ENCODE measurements around the gene IL1A.

The IL1A gene

GRCh38 chr2:112830682-112831512 is 46.6 kb upstream of the IL1A start:
- no peak overlapping the region for H3K4me3 ChIP-seq (ENCODE audit: low read depth, low read length)
- TF ChIP-seq, protein P1, sequence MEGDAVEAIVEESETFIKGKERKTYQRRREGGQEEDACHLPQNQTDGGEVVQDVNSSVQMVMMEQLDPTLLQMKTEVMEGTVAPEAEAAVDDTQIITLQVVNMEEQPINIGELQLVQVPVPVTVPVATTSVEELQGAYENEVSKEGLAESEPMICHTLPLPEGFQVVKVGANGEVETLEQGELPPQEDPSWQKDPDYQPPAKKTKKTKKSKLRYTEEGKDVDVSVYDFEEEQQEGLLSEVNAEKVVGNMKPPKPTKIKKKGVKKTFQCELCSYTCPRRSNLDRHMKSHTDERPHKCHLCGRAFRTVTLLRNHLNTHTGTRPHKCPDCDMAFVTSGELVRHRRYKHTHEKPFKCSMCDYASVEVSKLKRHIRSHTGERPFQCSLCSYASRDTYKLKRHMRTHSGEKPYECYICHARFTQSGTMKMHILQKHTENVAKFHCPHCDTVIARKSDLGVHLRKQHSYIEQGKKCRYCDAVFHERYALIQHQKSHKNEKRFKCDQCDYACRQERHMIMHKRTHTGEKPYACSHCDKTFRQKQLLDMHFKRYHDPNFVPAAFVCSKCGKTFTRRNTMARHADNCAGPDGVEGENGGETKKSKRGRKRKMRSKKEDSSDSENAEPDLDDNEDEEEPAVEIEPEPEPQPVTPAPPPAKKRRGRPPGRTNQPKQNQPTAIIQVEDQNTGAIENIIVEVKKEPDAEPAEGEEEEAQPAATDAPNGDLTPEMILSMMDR (IDR thresholded peaks at IDR 0.05; ENCODE audit: borderline replicate concordance, insufficient read depth, low read depth, low read length) = no peak

DNA sequence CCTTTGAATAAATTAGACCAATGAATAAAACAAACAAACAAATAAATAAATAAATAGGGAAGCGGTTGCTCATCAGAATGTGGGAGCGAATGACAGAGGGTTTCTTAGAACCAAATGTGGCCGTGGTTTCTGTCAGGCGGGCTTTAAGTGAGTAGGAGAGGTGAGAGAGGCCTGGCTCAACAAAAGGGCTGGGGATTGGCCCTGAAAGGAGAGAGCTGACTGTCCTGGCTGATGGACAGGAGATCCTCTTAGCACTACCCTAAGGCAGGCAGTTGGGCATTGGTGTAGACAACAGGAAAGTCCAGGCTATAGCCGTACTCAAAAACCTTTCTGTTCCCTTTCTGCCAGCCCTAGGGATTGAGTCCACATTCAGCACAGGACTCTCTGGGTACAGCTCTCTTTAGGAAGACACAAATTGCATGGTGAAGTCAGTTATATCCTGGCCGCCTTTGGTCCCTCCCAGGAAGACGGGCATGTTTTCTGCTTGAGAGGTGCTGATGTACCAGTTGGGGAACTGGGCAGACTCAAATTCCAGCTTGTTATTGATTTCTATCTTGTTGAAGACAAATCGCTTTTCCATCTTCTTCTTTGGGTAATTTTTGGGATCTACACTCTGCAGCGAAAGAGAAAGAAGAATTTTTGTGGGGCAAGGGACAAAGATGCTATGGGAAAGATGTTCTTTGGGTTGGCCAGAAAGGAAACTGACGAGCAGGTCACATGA is 45.8 kb upstream of the IL1A start:
- H3K4me3 ChIP-seq (ENCODE audit: low read depth, low read length) = no peak overlapping the region
- TF ChIP-seq, protein P1 (IDR thresholded peaks at IDR 0.05; ENCODE audit: borderline replicate concordance, insufficient read depth, low read depth, low read length) = no peak

DNA sequence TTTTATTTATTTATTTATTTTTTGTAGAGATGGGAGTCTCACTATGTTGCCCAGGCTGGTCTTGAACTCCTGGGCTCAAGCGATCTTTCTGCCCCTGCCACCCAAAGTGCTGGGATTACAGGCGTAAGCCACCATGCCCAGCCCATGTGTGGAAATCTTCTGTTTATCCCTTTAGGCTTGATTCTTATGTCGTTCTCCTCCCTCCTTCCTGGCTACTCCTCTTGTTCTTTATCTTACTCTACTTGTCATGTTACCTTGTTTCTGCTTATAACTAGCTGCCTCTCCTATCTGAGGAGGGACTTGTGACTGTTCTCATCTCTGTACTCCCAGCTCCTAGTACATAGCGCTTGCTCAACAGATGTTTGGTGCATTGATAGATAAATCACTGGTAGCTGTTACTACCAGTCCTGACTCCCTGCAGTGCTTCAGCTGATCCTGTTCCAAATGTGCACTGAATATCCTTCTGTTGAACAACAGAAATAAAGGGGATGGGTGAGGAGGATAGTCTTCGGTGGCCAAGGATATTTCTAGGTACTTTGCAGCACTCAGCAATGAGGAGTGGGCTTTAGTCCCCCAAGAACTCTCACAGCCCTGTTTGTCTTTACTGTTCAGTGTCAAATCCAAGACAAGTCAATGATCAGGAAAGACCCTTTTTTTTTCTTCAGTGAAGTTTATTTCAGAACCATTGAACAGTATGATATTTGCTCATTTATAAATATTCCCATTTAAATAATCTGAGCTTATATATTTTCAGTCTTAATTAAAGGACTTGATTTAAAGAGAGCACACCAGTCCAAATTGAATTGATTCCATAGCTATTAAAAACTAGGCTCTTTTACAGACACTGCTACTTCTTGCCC is 45.0 kb upstream of the IL1A start:
- no peak overlapping the region for H3K4me3 ChIP-seq (ENCODE audit: low read depth, low read length)
- TF ChIP-seq, protein P1 (IDR thresholded peaks at IDR 0.05; ENCODE audit: borderline replicate concordance, insufficient read depth, low read depth, low read length) = no peak

- TF ChIP-seq, protein P1 (IDR thresholded peaks at IDR 0.05; ENCODE audit: borderline replicate concordance, insufficient read depth, low read depth, low read length) = no peak
- no peak overlapping the region for H3K4me3 ChIP-seq (ENCODE audit: low read depth, low read length)
These were observed 44.0 kb upstream of the IL1A start for GRCh38 chr2:112828251-112828691.

GRCh38 chr2:112827604-112828185 is 43.4 kb upstream of the IL1A start:
- H3K4me3 ChIP-seq (ENCODE audit: low read depth, low read length) = no peak overlapping the region
- TF ChIP-seq, protein P1 (IDR thresholded peaks at IDR 0.05; ENCODE audit: borderline replicate concordance, insufficient read depth, low read depth, low read length) = no peak

GRCh38 chr2:112827009-112827408 is 42.7 kb upstream of the IL1A start:
- TF ChIP-seq, protein P1 (IDR thresholded peaks at IDR 0.05; ENCODE audit: borderline replicate concordance, insufficient read depth, low read depth, low read length) = no peak
- H3K4me3 ChIP-seq (ENCODE audit: low read depth, low read length) = no peak overlapping the region
